GM15510 (cell line): Measurements from ENCODE around the gene PIK3CB.

Experiments
- POLR2A ChIP-seq: IDR thresholded peaks from 3 replicates; pipeline ENCODE4 v1.6.1; 2011; ENCODE audit warnings: borderline replicate concordance; ENCODE audit not compliant: insufficient read length; ENCODE audit errors: extremely low read depth

Gene PIK3CB

DNA sequence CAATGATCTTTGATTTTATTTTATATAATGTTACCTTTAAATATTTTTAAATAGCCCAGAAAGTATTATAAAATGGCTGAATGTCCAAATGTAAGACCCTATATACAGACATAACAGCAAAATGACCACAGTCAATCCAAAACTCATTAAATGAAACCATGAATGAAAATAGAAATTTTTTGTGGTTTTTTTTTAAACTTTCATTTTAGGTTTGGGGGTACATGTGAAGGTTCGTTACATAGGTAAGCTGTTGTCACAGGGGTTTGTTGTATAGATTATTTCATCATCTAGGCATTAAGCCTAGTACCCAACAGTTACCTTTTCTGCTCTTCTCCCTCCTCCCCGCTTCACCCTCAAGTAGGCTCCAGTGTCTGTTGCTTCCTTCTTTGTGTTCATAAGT lies 117.4 kb downstream of the PIK3CB start:
- TF ChIP-seq POLR2A = no peak

DNA sequence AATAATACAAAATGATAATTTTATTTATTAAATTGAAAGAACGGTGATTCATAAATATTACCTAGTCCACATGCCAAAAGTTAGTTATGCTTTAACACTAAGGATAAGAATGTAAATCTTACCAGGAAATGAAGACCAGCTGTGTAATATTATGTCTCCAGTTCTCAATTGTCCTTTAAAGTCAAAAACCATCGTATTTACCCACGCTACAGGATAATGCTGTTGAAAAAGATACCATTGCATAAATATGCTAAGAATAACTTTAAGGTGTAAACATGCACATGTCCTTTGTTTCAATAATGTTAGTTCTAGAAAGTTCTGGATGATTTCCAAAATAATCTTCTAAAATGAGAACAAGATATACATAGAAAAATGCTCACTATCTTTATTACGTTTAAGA lies 122.6 kb downstream of the PIK3CB start:
- TF ChIP-seq POLR2A = no peak

DNA sequence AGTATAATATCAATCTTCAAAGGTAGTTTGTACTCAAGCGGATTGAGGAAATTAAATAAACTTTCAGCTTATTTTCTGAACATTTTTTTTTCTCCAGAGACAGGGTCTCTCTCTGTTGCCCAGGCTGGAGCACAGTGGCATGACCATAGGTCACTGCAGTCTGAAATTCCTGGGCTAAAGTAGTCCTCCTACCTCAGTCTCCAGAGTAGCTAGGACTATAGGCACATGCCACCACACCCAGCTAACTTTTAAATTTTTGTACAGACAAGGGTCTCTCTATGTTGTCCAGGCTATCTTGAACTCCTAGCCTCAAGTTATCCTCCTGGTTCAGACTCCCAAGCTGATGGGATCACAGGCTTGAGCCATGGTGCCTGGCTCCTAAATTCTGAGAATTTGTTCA lies 129.1 kb downstream of the PIK3CB start:
- TF ChIP-seq POLR2A = no peak

DNA sequence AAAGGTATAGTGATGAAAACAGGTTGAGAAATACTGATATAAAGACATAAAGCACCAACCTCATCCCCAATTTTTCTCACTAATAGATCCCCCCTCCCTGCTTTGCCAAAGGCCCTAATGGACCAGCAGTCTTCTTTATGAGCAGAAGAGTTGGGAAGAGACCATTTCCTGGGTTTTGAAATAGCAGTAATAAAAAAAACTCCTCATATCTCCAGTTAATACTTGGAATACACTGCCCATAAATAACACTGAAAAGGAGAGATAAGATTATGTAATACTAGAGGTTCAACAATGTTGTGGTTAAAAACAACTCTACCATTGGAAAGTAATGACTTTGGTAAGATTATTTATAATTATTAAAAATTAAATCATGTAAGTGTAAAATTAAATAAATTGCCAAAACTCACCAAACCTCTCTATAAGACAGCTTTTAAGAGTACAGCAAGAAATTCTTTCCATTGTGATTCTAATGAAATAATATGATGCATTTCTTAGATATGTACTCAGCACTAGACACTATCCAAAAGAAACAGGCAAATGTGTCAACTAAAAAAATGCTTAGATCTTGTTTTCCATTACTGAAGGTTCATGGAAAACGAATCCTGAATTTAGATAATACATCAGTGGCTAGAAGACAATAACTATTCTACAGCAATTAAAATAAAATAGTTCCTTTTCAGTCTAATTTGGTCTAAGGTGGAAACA lies 137.9 kb downstream of the PIK3CB start:
- no peak for TF ChIP-seq POLR2A

DNA sequence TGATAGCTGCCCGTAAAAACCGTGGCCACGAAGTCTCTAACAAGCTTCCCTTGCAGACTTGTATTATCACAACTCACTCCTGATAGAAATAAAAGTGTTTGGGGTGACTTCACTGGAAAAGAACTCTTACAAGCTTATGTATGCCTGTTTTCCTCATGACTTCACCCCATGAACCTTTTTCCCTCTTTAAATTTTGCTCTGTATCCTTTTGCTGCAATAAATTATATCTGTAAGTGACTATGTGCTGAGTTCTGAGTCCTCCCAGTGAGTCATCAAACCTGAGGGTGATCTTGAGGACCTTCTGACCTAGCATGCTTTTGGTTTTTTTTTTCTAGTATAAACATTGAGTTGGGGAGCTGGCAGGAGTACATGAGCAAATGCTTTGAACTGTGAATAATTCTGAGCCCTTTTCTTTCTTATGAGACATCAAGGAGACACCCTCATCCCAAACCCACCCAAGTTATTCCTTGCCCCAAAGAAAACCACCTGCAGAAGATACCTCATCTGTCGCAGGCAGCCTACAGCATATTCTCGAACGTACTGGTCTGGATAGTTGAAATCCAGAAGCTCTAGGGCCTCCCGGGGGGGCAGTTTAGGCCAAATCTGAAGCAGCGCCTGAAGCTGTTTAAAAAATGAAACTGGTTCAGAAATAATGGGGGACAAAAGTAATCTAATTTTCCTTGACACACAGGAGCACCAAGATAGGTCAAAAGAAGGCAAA lies 140.3 kb downstream of the PIK3CB start:
- no peak for TF ChIP-seq POLR2A

DNA sequence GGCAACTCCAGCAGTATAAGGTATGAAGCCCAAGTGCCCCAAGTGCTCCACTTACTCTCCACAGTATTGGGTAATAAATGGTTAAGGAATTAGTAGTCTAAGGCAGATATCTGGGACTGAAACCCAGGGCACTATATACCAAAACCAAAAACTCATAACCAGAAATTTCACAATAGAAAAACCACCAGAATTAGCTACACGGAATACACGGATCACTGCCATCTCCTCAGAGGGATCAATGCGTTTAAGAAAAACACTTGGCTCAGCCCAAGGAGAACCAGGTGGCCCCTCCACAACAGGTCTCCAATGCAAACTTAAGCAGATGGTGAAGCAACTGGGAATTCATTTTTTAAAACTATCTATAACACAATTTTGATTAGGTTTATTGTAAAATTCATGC lies 142.6 kb downstream of the PIK3CB start:
- no peak for TF ChIP-seq POLR2A

DNA sequence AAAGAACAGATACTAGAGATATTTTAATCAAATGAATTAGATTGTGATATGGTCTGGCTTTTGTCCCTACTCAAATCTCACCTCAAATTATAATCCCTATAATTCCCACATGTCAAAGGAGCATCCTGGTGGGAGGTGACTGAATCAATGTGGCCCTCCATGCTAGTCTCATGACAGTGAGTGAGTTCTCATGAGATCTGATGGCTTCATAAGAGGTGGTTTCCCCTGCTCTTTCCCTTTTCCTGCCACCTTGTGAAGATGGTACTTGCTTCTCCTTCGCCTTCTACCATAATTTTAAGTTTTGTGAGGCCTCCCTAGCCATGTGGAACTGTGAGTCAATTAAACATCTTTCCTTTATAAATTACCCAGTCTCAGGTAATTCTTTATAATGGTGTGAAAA lies 143.4 kb downstream of the PIK3CB start:
- TF ChIP-seq POLR2A = no peak

DNA sequence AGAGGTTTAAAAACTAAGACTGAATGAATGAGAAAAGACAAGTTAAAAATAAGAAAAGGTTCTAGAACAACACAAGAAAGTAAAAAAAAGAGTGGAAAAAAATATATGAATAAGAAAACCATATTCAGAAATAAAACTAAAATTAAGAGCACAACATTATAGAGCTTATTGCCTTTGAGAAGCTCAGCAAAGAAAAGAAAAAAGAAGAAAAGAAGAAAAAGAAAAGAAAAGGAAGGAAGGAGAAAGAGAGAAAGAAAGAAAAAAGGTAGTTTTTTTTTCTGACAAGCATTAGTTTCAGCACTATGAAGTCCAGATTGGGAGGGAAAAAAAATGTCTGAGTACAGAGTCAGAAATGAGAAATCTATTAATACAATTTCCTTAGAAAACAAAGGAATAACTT lies 144.7 kb downstream of the PIK3CB start:
- TF ChIP-seq POLR2A = no peak

DNA sequence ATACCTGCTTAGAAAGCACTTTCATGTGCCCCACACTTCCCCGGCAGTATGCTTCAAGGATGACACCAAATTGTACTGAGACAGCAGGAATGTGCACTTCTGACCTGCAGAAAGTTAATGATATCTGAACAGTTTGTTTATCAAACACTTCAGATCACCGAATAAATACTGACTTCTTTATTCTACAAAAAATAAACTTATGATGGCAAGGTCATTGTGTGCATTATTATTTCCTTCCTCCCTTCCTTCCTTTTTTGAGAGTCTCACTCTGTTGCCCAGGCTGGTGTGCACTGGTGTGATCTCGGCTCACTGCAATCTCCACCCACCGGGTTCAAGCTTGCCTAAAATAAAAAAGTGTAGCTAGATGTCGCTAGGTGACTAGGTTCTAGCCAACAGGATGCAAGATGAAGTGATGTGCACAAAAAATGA lies 145.8 kb downstream of the PIK3CB start:
- no peak for TF ChIP-seq POLR2A

DNA sequence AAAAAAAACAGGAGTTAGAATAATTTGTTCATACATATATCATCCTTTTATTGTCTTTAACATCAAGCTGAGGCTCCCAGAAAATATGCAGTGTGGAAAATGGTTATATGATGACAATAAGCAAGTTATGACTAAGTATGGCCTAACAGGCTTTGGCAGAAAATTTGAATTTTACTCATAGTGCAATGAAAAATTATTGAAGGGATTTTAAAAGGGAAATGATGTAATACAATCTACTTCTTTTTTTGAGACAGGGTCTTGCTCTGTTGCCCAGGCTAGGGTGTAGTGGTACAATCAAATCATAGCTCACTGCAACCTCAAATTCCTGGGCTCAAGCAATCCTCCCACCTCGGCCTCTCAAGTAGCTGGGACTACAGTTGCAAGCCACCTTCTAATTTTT lies 147.5 kb downstream of the PIK3CB start:
- TF ChIP-seq POLR2A = no peak

DNA sequence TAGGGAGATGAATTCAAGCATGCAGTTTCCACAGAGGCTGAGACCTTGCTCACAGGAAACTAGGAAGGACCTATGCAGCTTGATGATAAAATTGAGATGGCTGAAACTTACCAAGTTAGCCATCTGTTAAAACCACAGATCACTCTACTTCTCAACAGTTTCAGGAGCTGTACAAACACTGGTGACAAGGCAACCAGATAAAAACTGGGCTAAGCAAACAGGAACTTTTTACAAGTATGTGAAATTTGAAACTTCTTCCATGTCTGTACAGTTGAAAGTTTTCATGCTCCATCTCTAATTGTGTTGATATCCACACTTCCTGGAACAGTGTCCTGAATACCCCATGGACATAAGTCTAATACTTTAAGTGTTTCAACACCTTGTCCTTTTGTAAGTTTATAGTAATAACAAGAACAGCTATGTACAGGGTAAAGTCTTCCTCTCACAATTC lies 147.9 kb downstream of the PIK3CB start:
- TF ChIP-seq POLR2A = no peak

DNA sequence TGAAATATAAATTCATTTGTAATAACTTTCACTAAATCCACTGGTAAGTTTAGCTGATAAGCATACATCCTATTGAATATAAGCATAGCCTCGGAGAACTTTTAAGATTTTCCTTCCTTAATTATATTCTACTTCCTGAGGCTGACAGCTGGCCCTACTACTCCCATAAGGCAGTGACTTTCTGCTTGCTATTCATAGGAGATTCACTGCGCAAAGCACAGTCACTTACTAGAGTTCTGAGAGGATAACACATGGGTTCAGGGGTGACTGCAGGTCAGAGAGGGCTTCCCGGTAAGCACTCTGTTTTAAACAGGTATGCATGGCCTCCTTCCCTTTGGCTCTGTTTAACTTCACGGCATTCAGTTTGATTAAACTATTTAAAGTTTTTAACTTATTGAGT lies 150.3 kb downstream of the PIK3CB start:
- no peak for TF ChIP-seq POLR2A

DNA sequence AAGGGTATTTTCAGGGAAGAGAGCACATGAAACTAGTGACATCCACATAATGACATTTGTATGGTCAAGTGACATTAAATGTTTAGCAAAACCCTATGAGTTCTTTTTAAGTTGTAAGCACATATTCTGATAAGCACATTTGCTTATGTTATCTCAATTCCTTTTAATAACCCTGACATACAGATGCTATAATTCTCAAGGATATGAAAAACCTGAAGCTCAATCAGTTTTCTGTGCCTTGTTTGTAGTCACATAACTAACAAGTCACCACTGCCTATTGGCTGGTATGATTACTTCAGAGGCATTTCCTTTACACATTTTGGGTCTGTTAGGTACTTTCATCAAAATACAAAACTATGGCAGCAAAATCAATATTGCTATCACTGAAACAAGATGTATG lies 152.1 kb downstream of the PIK3CB start:
- no peak for TF ChIP-seq POLR2A

DNA sequence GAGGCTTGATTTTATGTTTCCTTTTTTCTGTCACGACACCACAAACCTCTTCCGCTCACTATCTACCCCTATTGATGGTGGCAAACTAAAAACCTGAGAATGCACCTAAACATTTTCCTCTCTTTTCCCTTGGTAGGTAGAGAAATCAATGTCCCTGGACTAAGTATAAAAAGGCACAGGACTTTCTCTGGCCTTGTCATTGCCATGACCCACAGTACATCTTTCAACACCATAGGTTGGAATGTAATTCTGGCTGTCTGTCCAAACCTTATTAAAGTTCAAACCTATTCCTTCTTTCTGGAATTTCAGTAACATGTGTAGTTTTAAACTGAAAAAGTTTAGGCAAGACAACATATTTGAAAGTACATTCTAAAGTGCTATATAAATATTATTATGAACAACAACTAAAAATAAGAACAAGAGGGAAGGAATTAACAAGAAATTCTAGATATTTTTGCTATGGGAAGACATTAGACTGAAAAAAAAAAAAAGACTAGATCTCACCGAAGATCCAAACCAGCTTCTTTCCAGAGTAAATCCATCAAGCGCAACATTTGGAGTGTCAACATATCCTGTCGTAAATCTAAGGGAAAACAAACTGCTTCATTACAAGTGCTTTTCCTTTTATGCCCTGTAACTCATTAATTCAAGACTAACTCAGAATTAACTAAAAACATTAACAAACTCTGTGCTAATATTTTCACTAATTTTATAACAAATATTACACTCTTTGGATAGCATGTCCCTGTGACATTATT lies 153.1 kb downstream of the PIK3CB start:
- TF ChIP-seq POLR2A = no peak

DNA sequence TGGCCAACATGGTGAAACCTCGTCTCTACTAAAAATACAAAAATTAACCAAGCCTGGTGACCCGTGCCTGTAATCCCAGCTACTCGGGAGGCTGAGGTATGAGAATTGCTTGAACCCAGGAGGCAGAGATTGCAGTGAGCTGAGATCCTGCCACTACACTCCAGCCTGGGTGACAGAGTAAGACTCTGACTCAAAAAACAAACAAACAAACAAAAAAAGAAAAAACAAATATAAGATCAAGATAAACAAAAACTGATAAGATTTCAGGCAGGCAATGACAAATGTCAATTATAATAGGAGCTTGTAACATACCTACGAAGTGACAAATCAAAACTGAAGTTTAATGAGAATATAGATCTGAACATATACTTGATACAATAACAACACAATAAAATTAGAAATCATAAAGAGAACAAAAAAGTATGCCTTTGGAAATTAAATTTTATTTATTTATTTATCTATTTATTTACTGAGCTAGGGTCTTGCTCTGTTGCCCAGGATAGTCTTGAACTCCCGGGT lies 155.8 kb downstream of the PIK3CB start:
- TF ChIP-seq POLR2A = no peak

DNA sequence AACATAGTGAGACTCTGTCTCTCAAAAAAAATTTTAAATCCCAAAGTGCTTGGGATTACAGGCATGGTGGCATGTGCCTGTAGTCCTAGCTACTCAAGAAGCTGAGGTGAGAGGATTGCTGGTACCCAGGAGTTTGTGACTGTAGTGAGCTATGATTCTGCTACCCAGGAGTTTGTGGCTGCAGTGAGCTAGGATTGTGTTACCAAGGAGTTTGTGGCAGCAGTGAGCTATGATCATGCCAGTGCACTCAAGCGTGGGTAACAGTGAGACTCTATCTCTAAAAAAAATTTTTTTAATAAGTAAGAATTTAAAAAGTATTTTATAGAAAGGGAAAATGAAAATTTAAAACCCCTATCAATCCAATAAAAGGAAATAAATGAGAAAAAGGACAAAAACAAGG lies 156.6 kb downstream of the PIK3CB start:
- TF ChIP-seq POLR2A = no peak

DNA sequence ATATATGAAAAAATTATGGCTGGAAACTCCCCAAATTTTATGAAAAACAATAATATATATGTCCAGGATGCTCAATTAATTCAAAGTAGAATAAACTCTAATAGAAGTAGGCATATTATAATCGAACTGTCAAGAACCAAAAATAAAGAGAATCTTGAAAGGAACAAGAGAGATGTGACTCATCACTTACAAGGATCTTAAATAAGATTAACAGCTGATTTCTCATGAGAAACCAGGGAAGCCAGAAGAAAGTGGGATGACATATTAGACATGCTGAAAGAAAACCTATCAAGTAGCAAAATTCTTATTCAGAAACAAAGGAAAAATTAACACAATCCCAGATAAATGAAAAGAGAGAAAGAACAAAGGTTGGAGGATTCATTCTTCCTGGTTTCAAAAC lies 159.3 kb downstream of the PIK3CB start:
- TF ChIP-seq POLR2A = no peak
